ENCODE measurements around the gene KLK3.
"Not testable (repeated sequence)": the region's sequence is repeated elsewhere in the genome, so short reads cannot be mapped to it uniquely, and the experiment has no call there.

The KLK3 gene

GRCh38 chr19:50870417-50871089 is 15.8 kb downstream of the KLK3 start:
- peak in 2 of 3 donors; percentile 5 to 25 for DNase-seq

- DNase-seq, result no peak
Observed at GRCh38 chr19:50873056-50873455, 18.3 kb downstream of the KLK3 start, which contains the start of gene KLK2. Gene KLK2 (plus strand): TSS chr19:50873439. CDS start chr19:50873474, 35 bp downstream.

- DNase-seq, result no peak
Observed at GRCh38 chr19:50874211-50874610, 19.5 kb downstream of the KLK3 start.

DNA sequence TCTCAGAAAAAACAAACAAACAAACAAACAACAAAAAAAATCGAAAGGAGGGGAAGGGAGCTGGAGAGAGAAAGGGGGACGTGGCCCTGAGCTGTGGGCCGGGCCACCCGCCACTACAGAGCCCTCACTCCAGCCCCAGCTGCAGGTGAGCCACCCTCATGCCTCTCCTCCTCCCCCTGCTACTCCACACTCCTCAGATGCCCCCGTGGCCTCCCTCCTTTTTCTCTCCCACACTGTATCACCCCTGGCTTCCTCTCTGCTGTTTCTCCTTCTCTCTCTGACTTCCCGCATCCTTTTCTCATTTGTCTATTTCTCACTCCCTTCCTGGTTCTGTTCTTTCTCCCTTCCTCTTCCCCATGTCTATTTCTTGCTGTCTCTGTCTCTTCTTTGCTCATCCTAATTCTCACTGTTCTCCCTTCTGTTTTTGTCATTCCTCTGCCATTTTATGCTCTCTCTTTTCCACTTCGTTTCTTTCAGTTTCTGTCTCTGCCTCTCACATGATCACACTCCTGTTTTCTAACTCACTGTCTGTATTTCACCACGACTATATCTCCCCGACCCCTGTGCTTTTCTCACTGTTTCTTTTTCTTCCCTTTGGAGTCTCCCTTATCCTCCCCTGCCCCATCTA is 21.2 kb downstream of the KLK3 start:
- no peak for DNase-seq

DNA sequence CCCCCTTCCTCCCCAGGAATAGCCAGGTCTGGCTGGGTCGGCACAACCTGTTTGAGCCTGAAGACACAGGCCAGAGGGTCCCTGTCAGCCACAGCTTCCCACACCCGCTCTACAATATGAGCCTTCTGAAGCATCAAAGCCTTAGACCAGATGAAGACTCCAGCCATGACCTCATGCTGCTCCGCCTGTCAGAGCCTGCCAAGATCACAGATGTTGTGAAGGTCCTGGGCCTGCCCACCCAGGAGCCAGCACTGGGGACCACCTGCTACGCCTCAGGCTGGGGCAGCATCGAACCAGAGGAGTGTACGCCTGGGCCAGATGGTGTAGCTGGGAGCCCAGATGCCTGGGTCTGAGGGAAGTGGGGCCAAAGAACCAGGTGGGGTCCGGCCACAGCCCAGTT is 21.7 kb downstream of the KLK3 start:
- no peak for DNase-seq

- DNase-seq, result no peak
Observed at GRCh38 chr19:50877338-50877737, 22.6 kb downstream of the KLK3 start.

DNA sequence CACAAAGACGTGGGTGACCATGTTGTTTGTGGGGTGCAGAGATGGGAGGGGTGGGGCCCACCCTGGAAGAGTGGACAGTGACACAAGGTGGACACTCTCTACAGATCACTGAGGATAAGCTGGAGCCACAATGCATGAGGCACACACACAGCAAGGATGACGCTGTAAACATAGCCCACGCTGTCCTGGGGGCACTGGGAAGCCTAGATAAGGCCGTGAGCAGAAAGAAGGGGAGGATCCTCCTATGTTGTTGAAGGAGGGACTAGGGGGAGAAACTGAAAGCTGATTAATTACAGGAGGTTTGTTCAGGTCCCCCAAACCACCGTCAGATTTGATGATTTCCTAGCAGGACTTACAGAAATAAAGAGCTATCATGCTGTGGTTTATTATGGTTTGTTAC is 24.1 kb downstream of the KLK3 start:
- DNase-seq, result no peak

DNA sequence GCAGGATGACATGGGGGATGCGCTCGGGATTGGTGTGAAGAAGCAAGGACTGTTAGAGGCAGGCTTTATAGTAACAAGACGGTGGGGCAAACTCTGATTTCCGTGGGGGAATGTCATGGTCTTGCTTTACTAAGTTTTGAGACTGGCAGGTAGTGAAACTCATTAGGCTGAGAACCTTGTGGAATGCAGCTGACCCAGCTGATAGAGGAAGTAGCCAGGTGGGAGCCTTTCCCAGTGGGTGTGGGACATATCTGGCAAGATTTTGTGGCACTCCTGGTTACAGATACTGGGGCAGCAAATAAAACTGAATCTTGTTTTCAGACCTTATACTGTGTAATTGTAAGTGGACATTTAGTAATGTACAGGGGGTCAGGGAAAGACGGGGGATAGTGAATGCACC is 25.5 kb downstream of the KLK3 start:
- no peak for DNase-seq

DNA sequence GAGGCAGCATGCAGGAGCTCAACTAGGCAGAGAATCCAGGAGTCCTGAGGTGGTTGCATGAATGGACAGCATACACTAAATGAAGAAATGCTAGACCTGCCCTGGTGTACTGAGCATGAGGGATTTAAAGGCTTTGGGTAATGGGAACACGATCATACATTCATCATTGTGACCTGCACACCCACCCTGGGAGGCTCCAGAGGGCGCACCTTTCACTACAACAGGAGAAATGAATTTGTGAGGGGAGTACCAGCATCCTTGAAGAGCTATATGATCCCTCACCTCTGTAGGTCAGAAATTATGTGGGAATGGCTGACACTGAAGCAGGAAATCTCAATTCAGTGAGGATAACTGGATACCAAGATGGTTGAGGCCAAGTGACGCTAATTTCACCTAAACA is 27.5 kb downstream of the KLK3 start:
- DNase-seq, result no peak

- DNase-seq, result no peak
Observed at GRCh38 chr19:50889638-50890037, 34.9 kb downstream of the KLK3 start.

- peak in 2 of 3 donors; percentile 40 to 59 for DNase-seq
Observed at GRCh38 chr19:50890422-50891252, 35.9 kb downstream of the KLK3 start.

- DNase-seq, result no peak
Observed at GRCh38 chr19:50891253-50891625, 36.5 kb downstream of the KLK3 start.

DNA sequence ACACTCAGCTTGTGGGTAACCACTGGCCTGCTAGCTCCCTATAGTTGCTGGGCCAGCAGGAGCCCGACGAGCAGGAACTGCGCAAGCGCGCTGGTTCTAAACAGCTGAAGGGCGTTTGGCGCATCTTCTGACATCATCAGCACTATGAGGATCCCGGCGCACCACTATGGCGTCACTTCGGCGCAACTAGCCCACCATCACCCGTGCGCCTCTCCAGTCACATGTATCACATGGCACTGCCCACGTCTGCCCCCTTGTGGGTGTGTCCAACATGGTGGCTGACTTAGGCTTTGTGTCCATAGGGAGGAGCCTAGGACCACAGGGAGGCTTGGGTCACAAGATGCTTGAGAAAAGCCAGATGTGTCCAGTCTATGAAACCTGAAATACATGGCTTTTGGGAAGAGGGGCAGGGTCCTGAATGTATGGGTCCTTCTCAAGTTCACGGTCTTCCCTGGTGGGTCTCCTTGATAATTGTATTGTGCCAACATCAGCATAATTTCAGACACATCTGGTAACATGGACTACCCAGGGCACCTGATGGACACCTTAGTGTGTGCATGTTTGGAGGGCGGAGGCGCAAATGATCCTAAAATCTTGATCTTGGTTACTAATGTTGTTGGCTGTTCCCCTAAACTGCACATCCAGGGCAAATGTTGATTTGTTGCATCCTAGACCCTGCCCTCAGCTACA is 38.5 kb downstream of the KLK3 start:
- DNase-seq, result no peak

- no peak for DNase-seq
Observed at GRCh38 chr19:50894478-50895356, 40.0 kb downstream of the KLK3 start.

DNA sequence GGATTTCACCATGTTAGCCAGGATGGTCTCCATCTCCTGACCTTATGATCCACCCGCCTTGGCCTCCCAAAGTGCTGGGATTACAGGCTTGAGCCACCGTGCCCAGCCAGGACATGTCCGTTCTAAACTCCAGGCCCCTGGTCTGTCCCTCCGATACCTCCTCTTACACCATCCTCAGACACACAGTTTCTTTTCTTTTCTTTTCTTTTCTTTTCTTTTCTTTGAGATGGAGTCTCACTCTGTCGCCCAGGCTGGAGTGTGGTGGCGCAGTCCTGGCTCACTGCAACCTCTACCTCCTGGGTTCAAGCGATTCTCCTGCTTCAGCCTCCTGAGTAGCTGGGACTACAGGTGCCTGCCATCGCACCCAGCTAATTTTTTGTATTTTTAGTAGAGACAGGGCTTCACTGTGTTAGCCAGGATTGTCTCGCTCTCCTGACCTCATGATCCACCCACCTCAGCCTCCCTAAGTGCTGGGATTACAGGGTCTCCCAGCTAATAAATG is 41.4 kb downstream of the KLK3 start:
- DNase-seq, result not testable (repeated sequence)

DNA sequence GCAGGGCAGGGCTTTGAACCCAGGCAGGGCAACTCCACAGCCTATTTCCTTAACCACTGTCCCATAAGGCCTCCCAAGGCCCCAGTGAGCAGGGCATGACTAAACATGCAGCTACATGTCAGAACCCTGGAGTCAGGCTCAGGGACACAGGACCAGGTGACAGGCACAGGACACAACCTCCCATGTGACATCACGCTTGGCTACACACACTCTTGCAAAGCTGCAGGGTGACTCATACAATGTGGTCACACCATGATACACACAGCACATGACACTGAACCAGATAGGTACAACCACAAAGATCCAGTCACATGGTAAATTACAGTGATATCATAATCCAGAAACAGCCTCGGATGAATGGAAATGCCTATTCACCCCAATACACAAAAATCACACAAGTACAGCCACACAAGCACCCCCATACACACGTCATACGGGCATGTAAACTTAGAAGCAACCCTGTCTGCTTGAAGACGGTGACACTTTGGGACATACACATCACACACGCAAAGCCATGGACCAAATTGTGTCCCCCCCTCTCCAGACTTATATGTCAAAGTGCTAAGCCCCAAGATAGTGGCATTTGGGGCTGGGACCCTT is 42.0 kb downstream of the KLK3 start:
- DNase-seq, result peak; percentile 76 to 80 (median 79)

- DNase-seq, result no peak
Observed at GRCh38 chr19:50897191-50897607, 42.5 kb downstream of the KLK3 start.

GRCh38 chr19:50897612-50898011 is 42.9 kb downstream of the KLK3 start:
- no peak for DNase-seq

GRCh38 chr19:50898018-50898417 is 43.3 kb downstream of the KLK3 start:
- no peak for DNase-seq

DNA sequence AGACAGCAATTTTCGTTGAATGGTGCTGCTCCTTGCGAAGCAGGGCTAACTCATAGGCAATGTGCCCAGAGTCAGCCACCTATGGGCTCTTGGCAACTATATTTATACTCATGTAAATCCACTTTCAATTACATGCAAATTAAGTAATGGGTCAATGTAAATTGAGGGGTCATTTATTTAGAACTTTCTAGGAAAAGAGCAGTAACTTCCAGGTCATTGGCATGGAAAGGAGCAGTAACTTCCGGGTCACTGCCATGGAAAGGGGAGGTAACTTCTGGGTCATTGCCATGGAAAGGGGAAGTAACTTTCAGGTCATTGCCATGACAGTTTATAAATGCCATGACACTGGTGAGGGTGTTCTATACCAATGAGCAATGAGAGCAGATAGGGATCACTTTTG is 44.9 kb downstream of the KLK3 start:
- DNase-seq, result no peak

- no peak for DNase-seq
Observed at GRCh38 chr19:50902640-50903039, 47.9 kb downstream of the KLK3 start.

DNA sequence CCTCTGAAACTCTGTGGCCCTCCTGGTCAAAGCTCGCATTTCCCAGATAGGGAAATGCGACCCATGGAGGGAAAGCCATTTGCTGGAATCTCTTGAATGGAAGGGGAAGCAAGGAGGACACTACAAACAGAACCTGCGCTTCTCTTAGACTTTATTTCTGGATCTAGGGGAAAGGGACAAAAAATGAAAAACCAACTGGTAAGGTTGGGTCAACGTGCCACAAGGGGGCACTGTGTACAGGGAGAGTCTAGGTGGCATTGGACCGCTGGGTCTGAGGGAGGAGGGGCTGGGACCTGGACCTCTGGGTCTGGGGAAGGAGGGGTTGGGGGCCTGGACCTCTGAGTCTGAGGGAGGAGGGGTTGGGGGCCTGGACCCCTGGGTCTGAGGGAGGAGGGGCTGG is 51.5 kb downstream of the KLK3 start:
- peak; percentile 49 to 79 (median 54) for DNase-seq

Measured in suppressor macrophage treated with lipopolysaccharide for 1 hour (primary cell).